ENCODE measurements around the gene PHOSPHO1.
"Not testable (repeated sequence)": the region's sequence is repeated elsewhere in the genome, so short reads cannot be mapped to it uniquely, and the experiment has no call there.

Gene PHOSPHO1

GRCh38 chr17:49193513-49194296 is 36.9 kb downstream of the PHOSPHO1 start:
- DNase-seq (ENCODE audit: low spot score), result peak; percentile 64

GRCh38 chr17:49191917-49192741 is 38.5 kb downstream of the PHOSPHO1 start:
- DNase-seq (ENCODE audit: low spot score), result peak; percentile 94

- DNase-seq (ENCODE audit: low spot score), result no peak
Measured at GRCh38 chr17:49191409-49191916, 39.1 kb downstream of the PHOSPHO1 start.

- peak; percentile 36 for DNase-seq (ENCODE audit: low spot score)
Measured at GRCh38 chr17:49190932-49191331, 39.7 kb downstream of the PHOSPHO1 start.

GRCh38 chr17:49187301-49187700 is 43.3 kb downstream of the PHOSPHO1 start:
- DNase-seq (ENCODE audit: low spot score), result no peak

- not testable (repeated sequence) for DNase-seq (ENCODE audit: low spot score)
Measured at GRCh38 chr17:49185381-49185780, 45.2 kb downstream of the PHOSPHO1 start.

GRCh38 chr17:49184522-49184921 is 46.1 kb downstream of the PHOSPHO1 start:
- DNase-seq (ENCODE audit: low spot score), result not testable (repeated sequence)

- no peak for DNase-seq (ENCODE audit: low spot score)
Measured at GRCh38 chr17:49183801-49184200, 46.8 kb downstream of the PHOSPHO1 start.

GRCh38 chr17:49183341-49183740 is 47.2 kb downstream of the PHOSPHO1 start:
- no peak for DNase-seq (ENCODE audit: low spot score)

- DNase-seq (ENCODE audit: low spot score), result no peak
Measured at GRCh38 chr17:49180998-49181635, 49.5 kb downstream of the PHOSPHO1 start.

- DNase-seq (ENCODE audit: low spot score), result peak; percentile 69
Measured at GRCh38 chr17:49180303-49180702, 50.3 kb downstream of the PHOSPHO1 start.

- DNase-seq (ENCODE audit: low spot score), result not testable (repeated sequence)
Measured at GRCh38 chr17:49175978-49176377, 54.6 kb downstream of the PHOSPHO1 start.

Measured in NAMALWA (cell line).